Ishikawa (cell line): Measurements from ENCODE around the gene MYLK.

ENCODE experiments used
- CEBPB ChIP-seq: IDR thresholded peaks from 2 replicates; pipeline ENCODE4 v1.6.1; 2012
- CREB1 ChIP-seq: IDR thresholded peaks from 2 replicates; pipeline ENCODE4 v1.6.1; 2012; ENCODE audit warnings: low read depth
- EGR1 ChIP-seq: IDR thresholded peaks from 2 replicates; pipeline ENCODE4 v1.6.1; 2012
- EP300 ChIP-seq: IDR thresholded peaks from 2 replicates; pipeline ENCODE4 v1.6.1; 2012; ENCODE audit warnings: borderline replicate concordance
- FOXM1 ChIP-seq: IDR thresholded peaks from 2 replicates; pipeline ENCODE4 v1.6.1; 2012; ENCODE audit warnings: low read depth, borderline replicate concordance
- MAX ChIP-seq: IDR thresholded peaks from 2 replicates; pipeline ENCODE4 v1.6.1; 2012
- NFIC ChIP-seq: IDR thresholded peaks from 2 replicates; pipeline ENCODE4 v1.6.1; 2012
- RAD21 ChIP-seq: IDR thresholded peaks from 2 replicates; pipeline ENCODE4 v1.6.1; 2012; ENCODE audit warnings: low read depth
- REST ChIP-seq: IDR thresholded peaks from 2 replicates; pipeline ENCODE4 v1.6.1; 2012; ENCODE audit warnings: low read depth, mild to moderate bottlenecking
- TAF1 ChIP-seq: IDR thresholded peaks from 2 replicates; pipeline ENCODE4 v1.6.1; 2012; ENCODE audit warnings: low read depth, mild to moderate bottlenecking
- TCF12 ChIP-seq: IDR thresholded peaks from 2 replicates; pipeline ENCODE4 v1.6.1; 2012; ENCODE audit warnings: low read depth
- TEAD4 ChIP-seq: IDR thresholded peaks from 2 replicates; pipeline ENCODE4 v1.6.1; 2012
- USF1 ChIP-seq: IDR thresholded peaks from 2 replicates; pipeline ENCODE4 v1.6.1; 2012
- YY1 ChIP-seq: IDR thresholded peaks from 2 replicates; pipeline ENCODE4 v1.6.1; 2012; ENCODE audit warnings: low read depth
- ZBTB7A ChIP-seq: IDR thresholded peaks from 2 replicates; pipeline ENCODE4 v1.6.1; 2012; ENCODE audit warnings: low read depth

MYLK gene

GRCh38 chr3:123616593-123616992 is 267.5 kb downstream of the MYLK start:
- TF ChIP-seq RAD21: no peak
- peak; percentile 47 for TF ChIP-seq NFIC
- TF ChIP-seq USF1: 0 out of 2 replicates have a peak, but pooled peaks have one; percentile 17

- TF ChIP-seq FOXM1 (no peak), CREB1 (no peak), YY1 (no peak), TCF12 (no peak), TEAD4 (no peak), RAD21 (no peak), EP300 (no peak), CEBPB (no peak), TAF1 (no peak), MAX (no peak), EGR1 (no peak), ZBTB7A (no peak), REST (no peak), NFIC (no peak), USF1 (no peak)
Measured at GRCh38 chr3:123613543-123613942, 270.6 kb downstream of the MYLK start.

GRCh38 chr3:123611082-123611481 is 273.1 kb downstream of the MYLK start:
- TF ChIP-seq TAF1: no peak
- TF ChIP-seq RAD21: no peak
- TF ChIP-seq USF1: no peak
- no peak for TF ChIP-seq NFIC
- no peak for TF ChIP-seq CREB1

- no peak for TF ChIP-seq CREB1
- TF ChIP-seq NFIC: no peak
- no peak for TF ChIP-seq FOXM1
- TF ChIP-seq EP300: no peak
Measured at GRCh38 chr3:123610331-123610730, 273.8 kb downstream of the MYLK start.

GRCh38 chr3:123609063-123609462 is 275.1 kb downstream of the MYLK start:
- TF ChIP-seq MAX (no peak), USF1 (no peak), TEAD4 (no peak), RAD21 (no peak), CEBPB (no peak)

GRCh38 chr3:123608263-123608937 is 275.7 kb downstream of the MYLK start:
- no peak for TF ChIP-seq TEAD4
- no peak for TF ChIP-seq ZBTB7A
- TF ChIP-seq REST: no peak
- TF ChIP-seq CREB1: no peak
- TF ChIP-seq TAF1: no peak
- no peak for TF ChIP-seq USF1
- TF ChIP-seq NFIC: no peak
- TF ChIP-seq EP300: no peak
- no peak for TF ChIP-seq MAX
- no peak for TF ChIP-seq YY1
- no peak for TF ChIP-seq CEBPB
- no peak for TF ChIP-seq RAD21
- TF ChIP-seq EGR1: no peak
- TF ChIP-seq TCF12: no peak
- TF ChIP-seq FOXM1: no peak
